HG02840 (cell line): Measurements from ENCODE around the gene ENTPD8.

ENCODE experiments used
- ATAC-seq: cut with Tn5 transposase; IDR thresholded peaks from one replicate; pipeline ENCODE4 v1.9.1; 2021; ENCODE audit warnings: mild to moderate bottlenecking, moderate library complexity, moderate number of reproducible peaks; ENCODE audit not compliant: unreplicated experiment, low FRiP score

ENTPD8 gene, protein sequence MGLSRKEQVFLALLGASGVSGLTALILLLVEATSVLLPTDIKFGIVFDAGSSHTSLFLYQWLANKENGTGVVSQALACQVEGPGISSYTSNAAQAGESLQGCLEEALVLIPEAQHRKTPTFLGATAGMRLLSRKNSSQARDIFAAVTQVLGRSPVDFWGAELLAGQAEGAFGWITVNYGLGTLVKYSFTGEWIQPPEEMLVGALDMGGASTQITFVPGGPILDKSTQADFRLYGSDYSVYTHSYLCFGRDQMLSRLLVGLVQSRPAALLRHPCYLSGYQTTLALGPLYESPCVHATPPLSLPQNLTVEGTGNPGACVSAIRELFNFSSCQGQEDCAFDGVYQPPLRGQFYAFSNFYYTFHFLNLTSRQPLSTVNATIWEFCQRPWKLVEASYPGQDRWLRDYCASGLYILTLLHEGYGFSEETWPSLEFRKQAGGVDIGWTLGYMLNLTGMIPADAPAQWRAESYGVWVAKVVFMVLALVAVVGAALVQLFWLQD

GRCh38 chr9:137441289-137441934 is at the start of gene ENTPD8:
TSS of gene ENTPD8 (minus strand) at chr9:137441357. CDS start at chr9:137438285, 3,072 bp downstream.
- no peak for ATAC-seq

GRCh38 chr9:137490532-137491186 is 49.5 kb upstream of the ENTPD8 start:
- ATAC-seq = no peak

GRCh38 chr9:137488906-137489305 is 47.7 kb upstream of the ENTPD8 start:
- ATAC-seq = no peak

- ATAC-seq = no peak
Measured at GRCh38 chr9:137488327-137488653, 47.1 kb upstream of the ENTPD8 start.

- no peak for ATAC-seq
Measured at GRCh38 chr9:137487454-137488326, 46.5 kb upstream of the ENTPD8 start.

DNA sequence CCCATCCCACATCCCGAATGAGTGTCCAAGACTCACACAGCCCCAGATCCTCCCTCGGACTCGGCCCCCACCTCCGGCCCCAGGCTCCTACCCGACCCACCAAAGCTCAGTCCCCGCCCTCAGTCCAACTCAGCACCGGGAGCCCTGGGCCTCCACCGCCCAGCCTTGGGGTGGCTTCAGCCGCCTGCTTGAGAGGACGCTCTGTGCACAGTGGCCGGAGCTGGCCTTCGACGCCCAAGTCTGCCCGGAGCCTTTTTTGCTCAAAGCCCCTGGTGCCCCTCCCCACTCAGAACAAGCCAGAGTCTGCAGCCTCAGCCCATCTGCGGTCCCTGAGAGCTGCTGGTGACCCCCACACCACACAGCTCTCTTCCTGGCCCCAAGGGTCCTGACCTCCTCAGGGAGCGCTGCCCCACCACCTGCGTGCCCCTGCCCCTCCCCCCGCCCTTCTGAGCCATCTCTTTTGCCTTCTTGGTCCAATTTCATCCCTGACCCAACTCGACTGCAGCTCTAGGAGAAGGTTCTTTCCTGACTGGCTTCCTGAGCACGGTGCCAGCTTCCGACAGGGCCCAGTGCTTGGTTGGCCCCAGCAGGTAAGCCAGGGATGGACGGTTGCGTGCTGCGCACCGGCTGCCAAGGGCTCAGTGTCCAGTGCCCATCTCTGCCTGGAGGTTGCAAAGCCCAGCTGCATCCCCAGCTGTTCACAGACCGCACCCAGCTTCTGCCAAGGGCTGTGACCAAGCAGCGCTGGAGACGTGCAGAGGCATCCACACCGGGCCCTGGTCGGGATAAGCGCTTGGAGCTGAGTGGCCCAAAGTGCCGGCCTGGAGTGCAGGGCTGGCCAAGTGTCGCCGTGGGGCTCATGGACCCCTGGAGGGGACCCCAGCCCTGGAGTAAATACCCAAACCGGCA is 45.6 kb upstream of the ENTPD8 start:
- ATAC-seq = no peak

GRCh38 chr9:137486141-137486490 is 45.0 kb upstream of the ENTPD8 start:
- no peak for ATAC-seq

DNA sequence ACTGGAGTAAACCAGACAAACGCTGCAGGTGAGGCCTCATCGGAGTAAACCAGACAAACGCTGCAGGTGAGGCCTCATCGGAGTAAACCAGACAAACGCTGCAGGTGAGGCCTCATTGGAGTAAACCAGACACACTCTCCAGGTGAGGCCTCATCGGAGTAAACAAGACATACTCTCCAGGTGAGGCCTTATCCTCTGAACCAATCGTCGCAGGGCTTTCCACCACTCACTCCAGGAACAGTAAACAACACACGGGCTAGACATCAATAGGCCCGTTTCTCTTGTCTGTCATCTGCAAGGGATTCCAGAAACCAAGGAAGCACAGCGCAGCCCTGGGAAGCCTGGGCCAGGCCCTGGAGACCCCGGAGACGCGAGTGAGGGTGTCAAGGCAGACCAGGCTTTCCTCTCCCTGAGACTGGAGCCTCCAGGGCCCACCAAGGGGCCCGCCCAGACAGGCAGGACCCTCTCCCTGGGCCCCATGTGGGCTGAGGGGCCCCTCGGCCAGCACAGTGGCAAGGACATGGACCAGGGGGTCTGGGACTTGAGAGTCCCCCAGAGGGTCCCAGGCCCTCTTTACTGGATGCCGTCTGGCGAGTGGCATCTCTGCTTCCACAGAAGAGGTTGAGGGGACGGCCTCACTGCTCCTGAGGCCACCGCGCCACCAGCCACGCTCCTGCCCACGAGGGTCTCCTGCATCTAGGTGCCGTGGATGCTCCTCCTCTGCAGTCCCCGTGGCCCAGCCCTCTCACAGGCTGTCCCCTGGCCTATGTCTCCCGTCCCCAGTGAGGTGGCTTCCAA is 44.4 kb upstream of the ENTPD8 start:
- no peak for ATAC-seq

GRCh38 chr9:137484551-137485315 is 43.6 kb upstream of the ENTPD8 start:
- no peak for ATAC-seq

GRCh38 chr9:137482094-137482781 is 41.1 kb upstream of the ENTPD8 start:
- no peak for ATAC-seq

DNA sequence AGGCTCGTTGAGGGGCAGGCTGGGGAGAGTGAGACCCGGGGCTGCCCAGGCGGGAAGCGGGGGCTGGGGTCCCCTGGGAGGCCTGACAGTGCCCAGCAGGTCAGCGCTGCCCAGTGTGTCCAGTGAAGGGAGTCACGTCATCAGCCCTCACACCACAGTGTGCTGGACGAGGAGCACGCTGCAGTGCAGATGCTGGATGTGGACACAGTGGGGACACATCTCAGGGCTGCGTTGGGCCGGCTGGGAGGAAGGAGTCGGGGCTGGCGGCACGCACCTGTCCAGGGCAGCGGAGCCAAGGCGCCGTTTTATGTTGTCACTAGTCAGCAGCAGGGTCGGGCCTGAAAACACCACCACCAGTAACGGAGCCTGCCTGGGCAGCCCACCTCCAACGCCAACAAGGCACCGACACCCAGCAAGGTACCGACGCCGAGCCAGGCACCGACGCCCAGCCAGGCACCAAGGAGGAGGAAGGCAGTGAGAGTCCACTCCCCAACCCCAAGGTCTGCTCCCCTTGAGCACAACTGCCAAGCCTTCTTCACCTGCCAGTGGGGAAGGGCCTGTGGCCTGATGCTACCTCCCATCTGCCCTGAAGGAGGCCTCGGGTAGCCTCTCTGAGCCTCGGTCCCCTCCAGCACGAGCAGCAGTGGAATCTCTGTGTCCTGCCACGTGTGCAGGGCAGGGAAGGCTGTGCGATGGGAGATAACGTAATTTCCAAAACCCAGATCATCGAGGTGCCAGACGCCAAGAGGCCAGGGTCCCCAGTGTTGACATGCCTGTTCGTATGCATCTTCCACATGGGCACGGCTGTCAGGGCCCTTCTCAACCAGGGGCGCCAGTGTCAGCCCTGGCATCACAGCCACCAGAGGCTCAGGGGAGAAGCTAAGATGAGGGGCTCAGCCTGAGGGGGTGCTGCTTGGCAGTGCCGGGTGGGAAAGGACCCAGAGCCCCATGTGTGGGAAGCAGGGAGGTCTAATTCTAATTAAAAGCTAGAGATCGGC is 39.8 kb upstream of the ENTPD8 start:
- ATAC-seq = no peak

DNA sequence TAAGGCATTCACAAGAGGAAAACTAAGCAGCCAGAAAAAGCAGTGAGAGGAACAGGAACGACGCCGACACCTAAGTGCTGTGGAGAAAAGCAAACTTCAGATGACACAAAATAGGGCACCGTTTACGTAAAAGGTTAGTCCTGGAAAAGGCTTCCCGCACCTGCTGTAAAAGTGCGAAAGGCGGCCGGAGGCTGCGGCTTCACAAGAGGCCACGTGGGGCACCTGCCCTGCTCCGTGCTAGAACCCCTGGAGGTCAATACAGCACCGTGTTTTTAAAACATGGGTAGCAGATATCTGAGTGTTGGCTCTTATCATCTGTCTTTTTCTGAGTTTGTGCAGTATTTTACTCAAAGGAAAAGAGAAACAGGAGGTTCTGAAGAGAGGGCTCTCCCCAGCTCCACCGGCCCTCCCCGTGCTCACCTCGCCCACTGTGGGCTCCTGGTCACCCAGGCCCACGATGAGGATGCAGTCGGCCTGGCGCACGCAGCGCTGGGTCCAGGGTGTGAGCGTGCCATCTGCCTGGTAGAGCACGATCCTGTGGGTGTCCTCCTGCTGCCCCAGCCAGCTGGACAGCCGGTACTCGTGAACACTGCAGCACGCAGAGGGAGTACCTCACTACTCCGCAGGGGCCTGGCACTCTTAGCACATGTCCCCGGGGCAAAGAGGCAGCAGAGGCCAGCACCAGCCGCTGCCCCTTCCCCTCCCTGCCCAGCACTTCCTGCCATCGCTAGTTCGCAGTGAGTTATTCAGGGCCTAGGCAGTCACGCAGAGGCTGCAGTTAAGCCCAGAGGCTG is 38.9 kb upstream of the ENTPD8 start:
- ATAC-seq = no peak

DNA sequence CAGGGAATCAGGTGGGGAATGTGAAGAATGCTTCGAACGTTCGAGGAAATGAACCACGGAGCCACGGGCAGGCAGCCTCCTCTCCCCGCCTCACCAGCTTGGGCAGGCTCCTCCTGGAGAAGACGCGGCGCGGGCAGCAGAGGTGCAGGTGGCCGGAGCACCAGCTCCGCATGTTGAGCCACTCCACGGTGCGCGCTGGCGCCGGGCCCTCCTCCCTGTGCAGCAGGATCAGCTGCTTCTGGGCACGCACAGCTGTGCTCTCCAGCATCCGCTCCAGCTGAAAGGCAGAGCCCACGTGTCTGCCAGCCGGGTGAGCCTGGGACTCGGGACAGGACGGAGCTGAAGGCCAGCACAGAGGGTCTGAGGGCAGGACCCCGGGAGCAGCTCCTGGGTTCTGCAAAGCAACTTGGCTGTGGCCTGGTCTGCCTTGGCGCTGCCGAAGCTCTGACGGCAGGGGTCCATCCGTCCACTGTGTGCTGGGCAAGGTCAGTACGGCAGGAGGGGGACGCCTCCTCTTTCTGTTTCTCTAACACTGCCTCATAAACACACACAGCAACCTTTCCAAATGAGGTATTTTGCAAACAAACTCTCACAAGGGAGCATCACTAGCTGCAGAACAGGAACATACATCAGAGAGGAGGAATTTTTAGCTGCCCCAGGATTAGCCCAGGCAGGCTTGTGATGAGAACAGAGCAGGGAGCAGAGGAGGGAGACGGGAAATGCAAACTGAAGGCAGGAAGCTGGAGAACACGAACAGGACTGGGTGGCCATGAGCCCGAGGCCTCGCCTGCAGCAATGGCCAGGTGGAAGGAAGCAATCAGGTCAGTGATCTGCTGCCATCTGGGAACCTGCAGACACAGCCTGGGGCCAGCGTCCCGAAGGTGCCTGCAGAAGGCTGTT is 38.1 kb upstream of the ENTPD8 start:
- no peak for ATAC-seq

DNA sequence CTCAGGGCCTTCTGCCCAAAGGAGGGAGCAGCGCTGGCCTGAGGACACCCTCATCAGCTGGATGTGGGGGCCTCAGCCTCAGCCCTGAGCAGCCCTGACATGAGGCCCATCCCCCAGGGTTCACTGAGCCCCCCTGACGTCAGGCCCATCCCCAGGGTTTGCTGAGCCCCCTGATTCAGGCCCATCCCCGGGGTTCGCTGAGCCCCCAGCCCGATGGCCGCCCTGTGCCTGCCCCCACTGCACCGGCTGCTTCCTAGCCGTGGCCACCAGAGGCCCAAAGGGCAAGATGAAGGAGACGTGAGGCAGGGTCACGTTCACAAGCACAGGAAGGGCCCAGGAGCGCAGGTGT is 37.4 kb upstream of the ENTPD8 start:
- ATAC-seq = no peak
